Tibial nerve (tissue), 4 donors: ENCODE data around the gene MEIG1. TPM values are rescaled to one million over a fixed set of nuclear protein-coding genes. Genes with fewer than 3 reads are reported as not detected.
A peak's percentile ranks its signal among the peaks of the same experiment; 100 is the strongest.
"Not testable (repeated sequence)": the region's sequence is repeated elsewhere in the genome, so short reads cannot be mapped to it uniquely, and the experiment has no call there.

Experiments
- DNase-seq, 2 donors: peaks; one replicate each; pipeline ENCODE4 v3.0.0-alpha.2; 2019; ENCODE audit warnings: low spot score in 2 of 2
- H3K27ac ChIP-seq, 4 donors: fragments of 200-600 bp; sonication (generic) in 3 of 4; one replicate each; pipeline ENCODE4 v1.5.1; 2017 to 2019; ENCODE audit warnings: mild to moderate bottlenecking in 1 of 4
- H3K27me3 ChIP-seq, 2 donors: fragments of 200-600 bp; sonication (generic) in 1 of 2; one replicate each; pipeline versions ENCODE4 v1.5.1 to v1.6.0; 2017 to 2019
- H3K36me3 ChIP-seq, 3 donors: fragments of 200-600 bp; sonication (generic); one replicate each; pipeline ENCODE4 v1.5.1; 2018 to 2019
- H3K4me1 ChIP-seq, 4 donors: fragments of 200-600 bp; sonication (generic) in 3 of 4; one replicate each; pipeline ENCODE4 v1.5.1; 2017 to 2019
- H3K4me3 ChIP-seq, 4 donors: fragments of 200-600 bp; sonication (generic) in 3 of 4; one replicate each; pipeline ENCODE4 v1.5.1; 2017 to 2019; ENCODE audit warnings: mild to moderate bottlenecking in 1 of 4, moderate library complexity in 1 of 4
- H3K9me3 ChIP-seq, 4 donors: fragments of 200-600 bp; sonication (generic) in 3 of 4; one replicate each; pipeline ENCODE4 v1.5.1; 2017 to 2019
- CTCF ChIP-seq, 5 experiments: fragments of 200-600 bp in 3 of 5; fragments of 450-650 bp in 2 of 5; sonication (generic) in 3 of 5; IDR thresholded peaks; one replicate each; pipeline ENCODE4 v1.5.1; 2016 to 2019; ENCODE audit warnings: antibody characterized with exemption in 5 of 5, mild to moderate bottlenecking in 3 of 5, moderate library complexity in 2 of 5
- EP300 ChIP-seq, 2 donors: sonication (generic); formaldehyde crosslinking; IDR thresholded peaks; one replicate each; pipeline ENCODE4 v1.6.1; 2017; ENCODE audit warnings: antibody characterized with exemption in 2 of 2, mild to moderate bottlenecking in 1 of 2
- POLR2A ChIP-seq, 2 donors: fragments of 450-650 bp; IDR thresholded peaks; one replicate each; pipeline ENCODE4 v1.6.1; 2017; ENCODE audit warnings: antibody characterized with exemption in 2 of 2, mild to moderate bottlenecking in 2 of 2, moderate library complexity in 2 of 2
- WGBS, 2 donors: methylation state at CpG; one replicate each; pipeline ENCODE4 v1.1.5; 2018; 5-methylcytosine and 5-hydroxymethylcytosine counted together
- total RNA-seq, 4 donors: library from RNA; depleted of rRNA; stranded (reverse); fragments of >200 nt; gene quantifications; one replicate each; pipeline ENCODE4 v1.1.0, GENCODE V29; 2016

MEIG1 gene
- total RNA-seq, 4 donors from 2014 or later = not detected

- Histone ChIP-seq H3K36me3 (peaks cover 0 to 9% (median 0%) of the 10 kb centered on the region in 3 donors), H3K9me3 (no peaks in the 10 kb centered on the region), H3K27me3 (no peaks in the 10 kb centered on the region), H3K4me1 (peaks cover 0 to 40% (median 17%) of the 10 kb centered on the region in 4 donors), H3K27ac (peak within 1 kb of the TSS; percentile 40 to 92 (median 86)), H3K4me3 (peak within 1 kb of the TSS; percentile 55 to 79 (median 72))
- DNase-seq = peak; percentile 79 to 82
- WGBS, 2 donors = 0 to 1% methylated on average over 32 to 42 of the region's 45 CpGs
- no peak for TF ChIP-seq CTCF (IDR thresholded peaks at IDR 0.05)
- TF ChIP-seq POLR2A (IDR thresholded peaks at IDR 0.05) = peak in 1 of 2 donors; percentile 28
- peak in 1 of 2 donors; percentile 82 for TF ChIP-seq EP300 (IDR thresholded peaks at IDR 0.05)
Measured at GRCh38 chr10:14954001-14954770, 5.0 kb upstream of the MEIG1 start, which contains the start of gene DCLRE1C. Gene DCLRE1C (minus strand): TSS chr10:14954096. CDS start chr10:14954010, 86 bp downstream.

GRCh38 chr10:14954934-14955333 is 4.3 kb upstream of the MEIG1 start:
- no peak for DNase-seq
- Histone ChIP-seq H3K4me1 (peaks cover 0 to 40% (median 17%) of the 10 kb centered on the region in 4 donors), H3K27ac (peak overlapping the region in 2 of 4 donors; percentile 86 to 92), H3K4me3 (peak overlapping the region in 1 of 4 donors; percentile 70), H3K36me3 (peaks cover 0 to 3% (median 0%) of the 10 kb centered on the region in 3 donors), H3K27me3 (no peaks in the 10 kb centered on the region), H3K9me3 (no peaks in the 10 kb centered on the region)
- WGBS, 2 donors = 89 to 96% methylated on average over 19 of the region's 19 CpGs
- TF ChIP-seq POLR2A (IDR thresholded peaks at IDR 0.05) (no peak), EP300 (IDR thresholded peaks at IDR 0.05) (no peak), CTCF (IDR thresholded peaks at IDR 0.05) (no peak)

- H3K27ac ChIP-seq = peak overlapping the region; percentile 83 to 98 (median 96)
- H3K4me3 ChIP-seq = peak overlapping the region; percentile 66 to 91 (median 74)
- H3K4me1 ChIP-seq = peaks cover 0 to 18% (median 7%) of the 10 kb centered on the region in 4 donors
- no peaks in the 10 kb centered on the region for H3K27me3 ChIP-seq
- no peak for TF ChIP-seq POLR2A (IDR thresholded peaks at IDR 0.05)
- no peak for TF ChIP-seq CTCF (IDR thresholded peaks at IDR 0.05)
- no peaks in the 10 kb centered on the region for H3K9me3 ChIP-seq
- no peak for DNase-seq
- no peaks in the 10 kb centered on the region for H3K36me3 ChIP-seq
- 50 to 52% methylated on average over 12 of the region's 12 CpGs for WGBS, 2 donors
Measured at GRCh38 chr10:14958872-14959220, 342 bp upstream of the MEIG1 start.

- H3K27ac ChIP-seq = no peak overlapping the region
- no peak for DNase-seq
- no peak overlapping the region for H3K4me3 ChIP-seq
- whole genome bisulfite sequencing, 2 donors = 93 to 95% methylated on average over 2 of the region's 2 CpGs
- no peaks in the 10 kb centered on the region for H3K36me3 ChIP-seq
- TF ChIP-seq EP300 (IDR thresholded peaks at IDR 0.05) (no peak), POLR2A (IDR thresholded peaks at IDR 0.05) (no peak), CTCF (IDR thresholded peaks at IDR 0.05) (no peak)
- no peaks in the 10 kb centered on the region for H3K27me3 ChIP-seq
- H3K9me3 ChIP-seq = no peaks in the 10 kb centered on the region
- no peaks in the 10 kb centered on the region for H3K4me1 ChIP-seq
Measured at GRCh38 chr10:14967897-14968296, 8.7 kb downstream of the MEIG1 start.

- no peak overlapping the region for H3K4me3 ChIP-seq
- peaks cover 0 to 4% of the 10 kb centered on the region in 2 donors for H3K27me3 ChIP-seq
- no peaks in the 10 kb centered on the region for H3K9me3 ChIP-seq
- TF ChIP-seq CTCF (IDR thresholded peaks at IDR 0.05) (peak in 4 of 5 experiments; percentile 24 to 43 (median 32)), EP300 (IDR thresholded peaks at IDR 0.05) (no peak)
- no peaks in the 10 kb centered on the region for H3K4me1 ChIP-seq
- DNase-seq = peak in 1 of 2 donors; percentile 24
- H3K36me3 ChIP-seq = no peaks in the 10 kb centered on the region
- no peak overlapping the region for H3K27ac ChIP-seq
- 53 to 56% methylated on average over 4 of the region's 4 CpGs for WGBS, 2 donors
Measured at GRCh38 chr10:14971867-14972448, 12.8 kb downstream of the MEIG1 start.

GRCh38 chr10:14974153-14974998 is 15.2 kb downstream of the MEIG1 start:
- H3K9me3 ChIP-seq, H3K27me3 ChIP-seq, H3K36me3 ChIP-seq, DNase-seq, H3K4me3 ChIP-seq, H3K4me1 ChIP-seq, H3K27ac ChIP-seq: not testable (repeated sequence)
- WGBS, 2 donors = 30 to 45% methylated on average over 15 of the region's 15 CpGs
